GM12878 (cell line): ENCODE results near the gene CD101.
A peak's percentile ranks its signal among the peaks of the same experiment; 100 is the strongest.

Experiments
- BCL11A ChIP-seq: IDR thresholded peaks from 2 replicates; pipeline ENCODE4 v1.6.1; 2011; ENCODE audit warnings: low read depth, low read length
- CHD2 ChIP-seq: IDR thresholded peaks from 2 replicates; pipeline ENCODE4 v1.6.1; 2011; ENCODE audit warnings: low read depth, low read length, improper control_type of control experiment, borderline replicate concordance
- EP300 ChIP-seq, 2 experiments: fragments of 150-350 bp in 1 of 2; IDR thresholded peaks; 2 replicates each; pipeline ENCODE4 v1.6.1; 2011 to 2012; ENCODE audit warnings: low read depth in 2 of 2, low read length in 2 of 2, borderline replicate concordance in 1 of 2, improper control_type of control experiment in 1 of 2, inconsistent platforms in 1 of 2; ENCODE audit not compliant: control insufficient read depth in 1 of 2
- ESRRA ChIP-seq: IDR thresholded peaks from 2 replicates; pipeline ENCODE4 v1.6.1; 2012; ENCODE audit warnings: mild to moderate bottlenecking, low read length, improper control_type of control experiment
- EZH2 ChIP-seq: IDR thresholded peaks from 2 replicates; pipeline ENCODE4 v1.6.1; 2012; ENCODE audit warnings: low read depth, mild to moderate bottlenecking, control low read depth, inconsistent platforms, low read length, borderline replicate concordance; ENCODE audit not compliant: control insufficient read depth
- MXI1 ChIP-seq: fragments of 150-350 bp; IDR thresholded peaks from 2 replicates; pipeline ENCODE4 v1.6.1; 2011; ENCODE audit warnings: low read depth, mild to moderate bottlenecking, inconsistent platforms, low read length, improper control_type of control experiment
- POLR2AphosphoS5 ChIP-seq: IDR thresholded peaks from 2 replicates; pipeline ENCODE4 v1.6.1; 2011; ENCODE audit warnings: mild to moderate bottlenecking, low read length, inconsistent platforms
- RFX5 ChIP-seq: IDR thresholded peaks from 2 replicates; pipeline ENCODE4 v1.6.1; 2011; ENCODE audit warnings: low read depth, low read length, improper control_type of control experiment
- SREBF2 ChIP-seq: IDR thresholded peaks from 2 replicates; pipeline ENCODE4 v1.6.1; 2012; ENCODE audit warnings: mild to moderate bottlenecking, low read length
- YY1 ChIP-seq: IDR thresholded peaks from 2 replicates; pipeline ENCODE4 v1.6.1; 2011; ENCODE audit warnings: low read depth, mild to moderate bottlenecking, low read length
- ZZZ3 ChIP-seq: IDR thresholded peaks from 2 replicates; pipeline ENCODE4 v1.6.1; 2011; ENCODE audit warnings: low read depth; ENCODE audit not compliant: control insufficient read depth, insufficient read length
- TF ChIP-seq, protein P1 (sequence below): fragments of 450-650 bp; IDR thresholded peaks from 2 replicates; pipeline ENCODE4 v1.6.1; 2016; ENCODE audit warnings: mild to moderate bottlenecking, moderate library complexity, borderline replicate concordance
- TF ChIP-seq, protein P2 (sequence below), 3 experiments: IDR thresholded peaks in 2 of 3; conservative IDR thresholded peaks in 1 of 3; 2 replicates each; pipeline ENCODE4 v1.5.1; 2011; ENCODE audit warnings: low read depth in 3 of 3, low read length in 3 of 3, mild to moderate bottlenecking in 3 of 3, control low read depth in 2 of 3, moderate library complexity in 2 of 3, inconsistent platforms in 1 of 3, mixed read lengths in 1 of 3; ENCODE audit not compliant: control insufficient read depth in 2 of 3, insufficient read depth in 1 of 3; ENCODE audit errors: extremely low read depth in 1 of 3

GRCh38 chr1:117069220-117069844 is 67.8 kb downstream of the CD101 start:
- TF ChIP-seq, protein P1, sequence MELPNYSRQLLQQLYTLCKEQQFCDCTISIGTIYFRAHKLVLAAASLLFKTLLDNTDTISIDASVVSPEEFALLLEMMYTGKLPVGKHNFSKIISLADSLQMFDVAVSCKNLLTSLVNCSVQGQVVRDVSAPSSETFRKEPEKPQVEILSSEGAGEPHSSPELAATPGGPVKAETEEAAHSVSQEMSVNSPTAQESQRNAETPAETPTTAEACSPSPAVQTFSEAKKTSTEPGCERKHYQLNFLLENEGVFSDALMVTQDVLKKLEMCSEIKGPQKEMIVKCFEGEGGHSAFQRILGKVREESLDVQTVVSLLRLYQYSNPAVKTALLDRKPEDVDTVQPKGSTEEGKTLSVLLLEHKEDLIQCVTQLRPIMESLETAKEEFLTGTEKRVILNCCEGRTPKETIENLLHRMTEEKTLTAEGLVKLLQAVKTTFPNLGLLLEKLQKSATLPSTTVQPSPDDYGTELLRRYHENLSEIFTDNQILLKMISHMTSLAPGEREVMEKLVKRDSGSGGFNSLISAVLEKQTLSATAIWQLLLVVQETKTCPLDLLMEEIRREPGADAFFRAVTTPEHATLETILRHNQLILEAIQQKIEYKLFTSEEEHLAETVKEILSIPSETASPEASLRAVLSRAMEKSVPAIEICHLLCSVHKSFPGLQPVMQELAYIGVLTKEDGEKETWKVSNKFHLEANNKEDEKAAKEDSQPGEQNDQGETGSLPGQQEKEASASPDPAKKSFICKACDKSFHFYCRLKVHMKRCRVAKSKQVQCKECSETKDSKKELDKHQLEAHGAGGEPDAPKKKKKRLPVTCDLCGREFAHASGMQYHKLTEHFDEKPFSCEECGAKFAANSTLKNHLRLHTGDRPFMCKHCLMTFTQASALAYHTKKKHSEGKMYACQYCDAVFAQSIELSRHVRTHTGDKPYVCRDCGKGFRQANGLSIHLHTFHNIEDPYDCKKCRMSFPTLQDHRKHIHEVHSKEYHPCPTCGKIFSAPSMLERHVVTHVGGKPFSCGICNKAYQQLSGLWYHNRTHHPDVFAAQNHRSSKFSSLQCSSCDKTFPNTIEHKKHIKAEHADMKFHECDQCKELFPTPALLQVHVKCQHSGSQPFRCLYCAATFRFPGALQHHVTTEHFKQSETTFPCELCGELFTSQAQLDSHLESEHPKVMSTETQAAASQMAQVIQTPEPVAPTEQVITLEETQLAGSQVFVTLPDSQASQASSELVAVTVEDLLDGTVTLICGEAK: no peak
- TF ChIP-seq CHD2 (no peak), ESRRA (peak; percentile 93), POLR2AphosphoS5 (no peak), ZZZ3 (no peak), EZH2 (no peak), YY1 (no peak), EP300 (IDR thresholded peaks at IDR 0.05; ENCODE audit: borderline replicate concordance in 1 of 2, control insufficient read depth in 1 of 2, low read depth in 2 of 2, low read length in 2 of 2) (no peak), BCL11A (no peak), SREBF2 (no peak), RFX5 (no peak), MXI1 (no peak)
- TF ChIP-seq, protein P2, sequence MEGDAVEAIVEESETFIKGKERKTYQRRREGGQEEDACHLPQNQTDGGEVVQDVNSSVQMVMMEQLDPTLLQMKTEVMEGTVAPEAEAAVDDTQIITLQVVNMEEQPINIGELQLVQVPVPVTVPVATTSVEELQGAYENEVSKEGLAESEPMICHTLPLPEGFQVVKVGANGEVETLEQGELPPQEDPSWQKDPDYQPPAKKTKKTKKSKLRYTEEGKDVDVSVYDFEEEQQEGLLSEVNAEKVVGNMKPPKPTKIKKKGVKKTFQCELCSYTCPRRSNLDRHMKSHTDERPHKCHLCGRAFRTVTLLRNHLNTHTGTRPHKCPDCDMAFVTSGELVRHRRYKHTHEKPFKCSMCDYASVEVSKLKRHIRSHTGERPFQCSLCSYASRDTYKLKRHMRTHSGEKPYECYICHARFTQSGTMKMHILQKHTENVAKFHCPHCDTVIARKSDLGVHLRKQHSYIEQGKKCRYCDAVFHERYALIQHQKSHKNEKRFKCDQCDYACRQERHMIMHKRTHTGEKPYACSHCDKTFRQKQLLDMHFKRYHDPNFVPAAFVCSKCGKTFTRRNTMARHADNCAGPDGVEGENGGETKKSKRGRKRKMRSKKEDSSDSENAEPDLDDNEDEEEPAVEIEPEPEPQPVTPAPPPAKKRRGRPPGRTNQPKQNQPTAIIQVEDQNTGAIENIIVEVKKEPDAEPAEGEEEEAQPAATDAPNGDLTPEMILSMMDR (IDR thresholded peaks at IDR 0.05 in 2 of 3, conservative IDR thresholded peaks at IDR 0.05 in 1 of 3; ENCODE audit: control insufficient read depth in 2 of 3, extremely low read depth in 1 of 3, insufficient read depth in 1 of 3, low read depth in 3 of 3, low read length in 3 of 3): peak; percentile 8 to 32 (median 31); a peak in 4 of 6 replicates
